Activated CD8-positive, alpha-beta memory T cell treated with anti-CD3 and anti-CD28 coated beads for 1 hour (primary cell): ENCODE results near the gene MPIG6B.

Experiments
- DNase-seq, 2 donors: peaks; one replicate each; pipeline ENCODE4 v3.0.0-alpha.2; 2020; ENCODE audit warnings: low read depth in 1 of 2; ENCODE audit errors: extremely low read depth in 1 of 2

Gene MPIG6B

GRCh38 chr6:31736768-31737314 lies 13.7 kb downstream of the MPIG6B start:
- DNase-seq, result no peak

DNA sequence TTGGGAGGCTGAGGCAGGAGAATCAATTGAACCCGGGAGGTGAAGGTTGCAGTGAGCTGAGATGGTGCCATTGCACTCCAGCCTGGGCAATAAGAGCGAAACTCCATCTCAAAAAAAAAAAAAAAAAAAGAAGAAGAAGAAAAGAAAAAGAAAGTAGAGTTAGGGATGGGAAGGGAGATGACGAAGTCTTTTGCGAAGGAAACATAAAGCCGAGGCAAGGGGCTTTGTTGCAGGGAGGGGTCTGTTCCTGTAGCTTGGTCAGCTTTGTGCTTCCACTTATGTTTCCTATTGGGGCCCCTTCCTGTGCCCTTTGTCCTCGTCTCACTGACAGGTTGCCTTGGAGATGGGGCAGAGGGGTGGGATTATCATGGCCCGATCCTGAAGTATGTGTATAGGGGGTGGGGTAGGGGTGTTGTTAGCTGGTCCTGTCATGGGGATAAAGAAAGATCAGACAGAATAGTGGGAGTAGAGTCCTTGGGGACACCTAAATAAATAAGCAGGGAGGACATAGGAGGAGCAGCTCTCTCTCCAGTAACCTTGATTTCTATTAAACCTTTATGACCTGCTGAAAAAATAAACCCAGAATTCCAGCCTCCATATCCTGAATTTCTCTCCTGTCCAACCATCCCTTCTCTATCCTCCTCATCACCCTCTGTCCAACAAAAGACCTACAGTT lies 14.3 kb downstream of the MPIG6B start:
- no peak for DNase-seq

DNA sequence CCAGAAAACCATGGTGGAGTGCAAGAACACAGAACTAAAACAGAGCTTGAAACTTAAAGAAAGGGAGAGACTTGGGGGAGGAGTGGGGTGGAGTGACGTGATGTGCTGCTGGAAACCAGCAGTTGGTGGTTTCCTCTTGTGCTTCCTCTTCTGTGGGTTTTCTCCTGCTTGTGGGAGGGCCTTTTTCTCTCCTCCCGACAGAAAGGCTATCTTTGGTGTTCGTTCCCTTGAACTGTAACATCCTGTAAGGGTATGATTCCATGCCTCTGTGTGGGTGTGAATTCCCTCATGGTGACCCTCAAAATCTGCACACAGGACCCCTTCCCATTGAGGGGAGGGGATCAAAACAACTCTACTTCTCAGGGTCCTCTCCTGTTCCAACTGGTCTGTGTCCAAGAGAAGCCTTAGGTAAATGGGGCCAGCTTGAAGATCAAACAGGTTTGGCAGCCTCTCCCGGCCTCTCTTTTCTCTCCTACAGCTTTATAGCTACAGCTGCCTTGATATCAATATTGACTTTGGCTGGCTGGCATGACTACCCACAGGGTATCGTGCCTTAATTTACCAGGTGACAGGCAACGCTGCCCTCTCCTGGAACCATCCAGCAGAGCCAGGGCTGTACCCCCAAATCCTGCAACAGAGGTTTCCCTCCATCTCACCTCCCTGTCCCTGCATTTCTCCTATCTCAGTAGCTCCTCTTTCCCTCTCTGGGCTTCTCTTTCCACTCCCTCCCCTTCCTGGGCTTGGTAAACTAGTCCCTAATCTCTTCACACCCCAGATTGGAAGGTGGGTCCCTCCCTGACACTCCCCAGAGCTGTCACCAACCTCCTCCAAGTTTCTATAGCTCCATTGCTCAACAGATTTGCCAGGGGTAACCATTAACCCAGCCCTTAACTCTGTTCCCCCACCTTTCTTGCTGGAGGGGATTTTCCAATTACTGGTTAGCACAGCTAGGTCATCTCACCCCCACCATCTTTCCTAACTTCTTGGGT lies 15.1 kb downstream of the MPIG6B start:
- DNase-seq, result peak; percentile 37 to 39

- peak; percentile 87 to 91 for DNase-seq
Measured at GRCh38 chr6:31739639-31740396, 16.6 kb downstream of the MPIG6B start, which contains the start of gene MSH5. TSS of gene MSH5 (plus strand) at chr6:31740005. CDS start at chr6:31740467, 462 bp downstream.

GRCh38 chr6:31740397-31741223 lies 17.4 kb downstream of the MPIG6B start:
- no peak for DNase-seq

- DNase-seq, result no peak
Measured at GRCh38 chr6:31741815-31742214, 18.6 kb downstream of the MPIG6B start.

DNA sequence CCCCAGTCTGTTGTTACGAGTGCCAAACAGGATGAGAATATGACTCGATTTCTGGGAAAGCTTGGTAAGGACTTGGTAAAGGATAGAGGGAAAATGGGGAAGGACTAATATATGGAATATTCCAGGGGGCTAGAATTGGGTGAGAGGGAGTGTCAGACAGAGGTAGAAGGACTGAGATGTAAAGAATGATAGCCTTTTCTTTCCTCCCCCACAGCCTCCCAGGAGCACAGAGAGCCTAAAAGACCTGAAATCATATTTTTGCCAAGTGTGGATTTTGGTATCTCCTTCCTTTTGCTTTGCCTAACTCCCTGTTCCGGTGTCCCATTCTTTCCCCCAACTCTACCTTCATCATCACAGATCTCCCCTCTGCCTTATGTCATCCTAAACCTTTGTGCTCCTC lies 19.7 kb downstream of the MPIG6B start:
- DNase-seq, result no peak

- DNase-seq, result no peak
Measured at GRCh38 chr6:31744422-31744821, 21.2 kb downstream of the MPIG6B start.

- no peak for DNase-seq
Measured at GRCh38 chr6:31749301-31750036, 26.3 kb downstream of the MPIG6B start.

- DNase-seq, result no peak
Measured at GRCh38 chr6:31750411-31751022, 27.3 kb downstream of the MPIG6B start.

DNA sequence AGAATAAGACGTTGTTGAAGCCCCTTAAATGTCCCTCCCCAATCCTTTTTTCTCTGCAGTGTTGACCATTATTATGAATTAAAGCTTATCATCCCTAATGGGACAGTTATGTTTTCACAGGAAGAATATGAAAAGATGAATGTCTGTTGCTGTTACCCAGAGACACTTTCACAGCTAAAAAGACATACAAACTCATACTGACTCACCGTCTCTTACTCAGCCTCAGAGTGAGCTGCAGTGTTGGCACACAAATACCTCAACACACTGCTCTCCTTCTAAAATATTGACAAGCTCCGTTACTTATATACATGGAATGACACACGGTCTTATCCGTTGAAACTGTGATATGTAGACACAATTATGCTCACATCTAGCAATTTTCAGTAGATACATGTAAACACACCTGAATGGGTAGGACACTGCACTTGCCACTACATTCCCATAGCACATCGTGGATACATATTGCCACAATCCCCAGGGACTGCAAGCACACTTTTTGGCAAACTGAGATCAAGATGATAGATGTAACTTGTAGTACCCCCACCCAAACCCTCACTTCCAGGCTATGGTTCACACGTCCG lies 29.7 kb downstream of the MPIG6B start:
- DNase-seq, result no peak

- DNase-seq, result no peak
Measured at GRCh38 chr6:31758281-31758680, 35.1 kb downstream of the MPIG6B start.

DNA sequence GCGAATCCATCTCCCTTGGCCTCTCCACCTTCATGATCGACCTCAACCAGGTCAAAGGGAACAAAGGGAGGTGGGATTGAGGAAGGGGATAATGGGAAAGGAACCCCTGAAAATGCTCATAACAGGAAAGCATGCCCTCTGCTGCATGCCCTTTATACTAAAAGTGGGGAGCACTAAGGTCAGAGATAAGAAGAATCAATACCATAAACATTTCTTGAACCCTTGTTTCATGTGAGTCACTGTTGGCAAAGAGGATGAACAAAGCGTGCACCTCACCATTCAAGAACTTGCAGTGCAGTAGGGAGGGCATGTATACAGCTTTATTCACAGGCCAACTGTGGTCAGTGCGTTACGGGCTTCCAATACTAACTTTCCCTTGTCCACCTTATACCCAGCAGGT lies 37.6 kb downstream of the MPIG6B start:
- no peak for DNase-seq

DNA sequence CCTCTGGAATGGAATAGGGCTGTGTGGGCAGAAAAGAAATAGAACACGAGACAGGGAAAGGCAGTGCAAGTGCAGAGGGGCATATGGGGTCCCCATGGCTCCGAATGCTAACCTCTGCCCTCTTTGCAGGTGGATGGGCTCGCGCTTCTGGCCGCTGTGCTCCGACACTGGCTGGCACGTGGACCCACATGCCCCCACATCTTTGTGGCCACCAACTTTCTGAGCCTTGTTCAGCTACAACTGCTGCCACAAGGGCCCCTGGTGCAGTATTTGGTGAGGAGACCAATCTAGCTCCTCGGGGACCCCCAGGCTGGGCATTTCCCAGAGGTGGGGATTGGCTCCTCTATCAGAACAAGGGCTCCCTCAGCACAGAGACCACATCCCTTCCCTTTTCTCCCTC lies 38.2 kb downstream of the MPIG6B start:
- no peak for DNase-seq

GRCh38 chr6:31762356-31762755 lies 39.2 kb downstream of the MPIG6B start, which contains the start of gene SAPCD1:
TSS of gene SAPCD1 (plus strand) at chr6:31762656. CDS start at chr6:31763055, 399 bp downstream.
- DNase-seq, result no peak

- DNase-seq, result no peak
Measured at GRCh38 chr6:31762878-31763618, 39.9 kb downstream of the MPIG6B start.

GRCh38 chr6:31763619-31763940 lies 40.4 kb downstream of the MPIG6B start:
- DNase-seq, result no peak

- DNase-seq, result no peak
Measured at GRCh38 chr6:31764198-31764597, 41.0 kb downstream of the MPIG6B start.
